SK-N-SH (cell line): ENCODE results near the gene IL1RL2. TPM values are rescaled to one million over a fixed set of nuclear protein-coding genes. Genes with fewer than 3 reads are reported as not detected.

Experiments used
- CTCF ChIA-PET: fragments of 300-600, 350-600 bp; formaldehyde crosslinking; extraction: SDS; loops from one replicate; lab custom pipeline; 2021; lab: Yijun Ruan, JAX
- POLR2A ChIA-PET: fragments of 350-600 bp; sonication (Branson Sonifier 250); formaldehyde crosslinking; extraction: SDS; loops from one replicate; lab custom pipeline; 2020; ENCODE audit warnings: antibody characterized with exemption, inconsistent platforms; lab: Yijun Ruan, JAX
- DNase-seq: peaks from one replicate; pipeline ENCODE4 v3.0.0; 2012
- H2AFZ ChIP-seq: fragments of 200-600 bp; sonication (generic); 2 replicates; pipeline ENCODE4 v1.8.1; 2016; ENCODE audit warnings: antibody characterized with exemption, mild to moderate bottlenecking, low read depth
- H3F3A ChIP-seq: fragments of 200-600 bp; sonication (generic); replicated peaks from 2 replicates; pipeline ENCODE3; 2016; ENCODE audit warnings: antibody characterized with exemption, mild to moderate bottlenecking; ENCODE audit not compliant: insufficient read depth
- H3K27ac ChIP-seq, 2 experiments: fragments of 200-500 bp in 1 of 2; fragments of 200-600 bp in 1 of 2; sonication (Bioruptor generic) in 1 of 2; sonication (generic), shearing (Covaris generic) in 1 of 2; 2 replicates each; pipeline versions ENCODE4 v1.5.1 to v1.6.1; 2014 to 2016; ENCODE audit warnings: low read depth in 2 of 2, inconsistent platforms in 1 of 2, low read length in 1 of 2, mild to moderate bottlenecking in 1 of 2, mixed read lengths in 1 of 2
- H3K27me3 ChIP-seq: fragments of 200-600 bp; sonication (generic), shearing (Covaris generic); 2 replicates; pipeline ENCODE4 v1.6.1; 2016; ENCODE audit warnings: mixed run types; ENCODE audit not compliant: insufficient read depth
- H3K36me3 ChIP-seq, 2 experiments: fragments of 200-500 bp in 1 of 2; fragments of 200-600 bp in 1 of 2; sonication (Bioruptor generic) in 1 of 2; sonication (generic) in 1 of 2; replicated peaks in 1 of 2; 2 replicates each; pipeline versions ENCODE3 to v1.5.1; 2014 to 2016; ENCODE audit warnings: low read length in 1 of 2, mild to moderate bottlenecking in 1 of 2; ENCODE audit not compliant: insufficient read depth in 2 of 2, control insufficient read depth in 1 of 2
- H3K4me1 ChIP-seq, 2 experiments: fragments of 200-500 bp in 1 of 2; fragments of 200-600 bp in 1 of 2; sonication (Bioruptor generic) in 1 of 2; sonication (generic), shearing (Covaris generic) in 1 of 2; 2 replicates each; pipeline versions ENCODE4 v1.5.1 to v1.6.1; 2014 to 2016; ENCODE audit warnings: low read depth in 1 of 2, low read length in 1 of 2, mixed run types in 1 of 2; ENCODE audit not compliant: insufficient read depth in 2 of 2, control insufficient read depth in 1 of 2
- H3K4me2 ChIP-seq: fragments of 200-600 bp; sonication (generic), shearing (Covaris generic); 2 replicates; pipeline ENCODE4 v1.6.1; 2017; ENCODE audit warnings: mixed run types
- H3K4me3 ChIP-seq, 2 experiments: fragments of 200-500 bp in 1 of 2; fragments of 200-600 bp in 1 of 2; sonication (Bioruptor generic) in 1 of 2; sonication (generic), shearing (Covaris generic) in 1 of 2; 2 replicates each; pipeline versions ENCODE4 v1.5.1 to v1.8.1; 2014 to 2016; ENCODE audit warnings: low read depth in 2 of 2, inconsistent platforms in 1 of 2, low read length in 1 of 2, mild to moderate bottlenecking in 1 of 2, mixed read lengths in 1 of 2, moderate library complexity in 1 of 2
- H3K79me2 ChIP-seq: fragments of 200-600 bp; sonication (generic); 2 replicates; pipeline ENCODE4 v1.8.1; 2017; ENCODE audit warnings: mild to moderate bottlenecking; ENCODE audit not compliant: insufficient read depth
- H3K9ac ChIP-seq: fragments of 200-600 bp; sonication (generic); 2 replicates; pipeline ENCODE4 v1.6.1; 2017; ENCODE audit warnings: mixed run types
- H3K9me2 ChIP-seq: fragments of 200-600 bp; sonication (generic); 2 replicates; pipeline ENCODE4 v1.6.1; 2017; ENCODE audit warnings: mixed run types
- H3K9me3 ChIP-seq: fragments of 200-600 bp; sonication (generic); 2 replicates; pipeline ENCODE4 v1.6.1; 2017; ENCODE audit warnings: mixed run types, mild to moderate bottlenecking, moderate library complexity
- H4K20me1 ChIP-seq: fragments of 200-600 bp; sonication (generic); 2 replicates; pipeline ENCODE4 v1.6.1; 2017; ENCODE audit warnings: mild to moderate bottlenecking, mixed run types; ENCODE audit not compliant: insufficient read depth
- CHD2 ChIP-seq: fragments of 150-350 bp; IDR thresholded peaks from 2 replicates; pipeline ENCODE4 v1.6.1; 2018; ENCODE audit warnings: low read length; ENCODE audit not compliant: partially characterized antibody
- ELF1 ChIP-seq: IDR thresholded peaks from 2 replicates; pipeline ENCODE4 v1.4.0; 2012
- EZH2phosphoT487 ChIP-seq: fragments of 200-600 bp; sonication (generic); IDR thresholded peaks from 2 replicates; pipeline ENCODE4 v1.6.1; 2017; ENCODE audit warnings: low read depth, mixed run types, mild to moderate bottlenecking, antibody characterized with exemption, moderate library complexity, borderline replicate concordance
- FOSL2 ChIP-seq: IDR thresholded peaks from 2 replicates; pipeline ENCODE4 v1.4.0; 2012; ENCODE audit warnings: low read depth, mild to moderate bottlenecking, moderate library complexity, borderline replicate concordance
- GABPA ChIP-seq: IDR thresholded peaks from 2 replicates; pipeline ENCODE4 v1.4.0; 2012; ENCODE audit warnings: low read depth, mild to moderate bottlenecking
- JUND ChIP-seq: IDR thresholded peaks from 2 replicates; pipeline ENCODE4 v1.4.0; 2012
- MEF2A ChIP-seq: IDR thresholded peaks from 2 replicates; pipeline ENCODE4 v1.4.0; 2012; ENCODE audit warnings: low read depth, borderline replicate concordance
- POLR2AphosphoS5 ChIP-seq: IDR thresholded peaks from 2 replicates; pipeline ENCODE4 v1.6.1; 2012; ENCODE audit warnings: low read depth, low read length
- REST ChIP-seq: IDR thresholded peaks from 2 replicates; pipeline ENCODE4 v1.6.1; 2012; ENCODE audit warnings: mild to moderate bottlenecking, low read depth, low read length, moderate library complexity
- RFX5 ChIP-seq: IDR thresholded peaks from 2 replicates; pipeline ENCODE4 v1.6.1; 2012; ENCODE audit warnings: mild to moderate bottlenecking, improper control_type of control experiment, low read length
- RXRA ChIP-seq: IDR thresholded peaks from 2 replicates; pipeline ENCODE4 v1.4.0; 2012; ENCODE audit warnings: low read depth, mild to moderate bottlenecking, borderline replicate concordance
- SIN3A ChIP-seq: IDR thresholded peaks from 2 replicates; pipeline ENCODE4 v1.6.1; 2012; ENCODE audit warnings: low read depth, mild to moderate bottlenecking, low read length, moderate library complexity, borderline replicate concordance
- TAF1 ChIP-seq: IDR thresholded peaks from 2 replicates; pipeline ENCODE4 v1.6.1; 2012; ENCODE audit warnings: low read depth, mild to moderate bottlenecking, low read length, moderate library complexity, borderline replicate concordance
- TEAD4 ChIP-seq: IDR thresholded peaks from 2 replicates; pipeline ENCODE4 v1.4.0; 2012; ENCODE audit warnings: mild to moderate bottlenecking, borderline replicate concordance; ENCODE audit not compliant: insufficient read depth
- USF1 ChIP-seq: IDR thresholded peaks from 2 replicates; pipeline ENCODE4 v1.4.0; 2012; ENCODE audit warnings: low read depth, borderline replicate concordance
- polyA plus RNA-seq, 3 experiments: library from polyadenylated mRNA; depleted of rRNA; stranded (reverse); fragments of >200 nt; gene quantifications; 2 replicates each; pipeline ENCODE4 v1.2.3, GENCODE V29; 2012

IL1RL2 gene
- polyA plus RNA-seq, 1 of the 3 experiments (the other 2 are of a cell fraction) = 0.05 TPM

- Histone ChIP-seq H3K4me3 (no peak overlapping the region), H3K27me3 (no peaks in the 10 kb centered on the region), H3K4me2 (no peak overlapping the region)
- TF ChIP-seq REST (no peak), ELF1 (no peak), JUND (no peak), TAF1 (no peak), TEAD4 (no peak), RXRA (no peak), CHD2 (no peak), EZH2phosphoT487 (no peak), RFX5 (no peak), SIN3A (no peak), POLR2AphosphoS5 (no peak), FOSL2 (no peak), MEF2A (no peak), GABPA (no peak), USF1 (no peak)
- TF ChIP-seq, all 33 proteins: peak for 0
- Histone ChIP-seq H3K9ac (no peak overlapping the region), H3K27ac (no peak overlapping the region), H4K20me1 (no peaks in the 10 kb centered on the region), H2AFZ (no peak overlapping the region), H3K9me3 (no peaks in the 10 kb centered on the region), H3K36me3 (peaks cover 0 to 28% of the 10 kb centered on the region in 2 experiments), H3K9me2 (no peaks in the 10 kb centered on the region), H3K4me1 (no peaks in the 10 kb centered on the region), H3K79me2 (no peaks in the 10 kb centered on the region), H3F3A (peaks cover 5% of the 10 kb centered on the region)
- ChIA-PET POLR2A (no interaction called here), CTCF (interaction anchor here (1.0 kb wide), 1 partner anchor 138 kb away, joined by 3 read pairs; no protein-coding TSS in a partner anchor)
- DNase-seq = no peak
Measured at GRCh38 chr2:102158011-102158755, 28.6 kb upstream of the IL1RL2 start.
